Measurements from ENCODE around the gene SORCS3.

SORCS3 gene

DNA sequence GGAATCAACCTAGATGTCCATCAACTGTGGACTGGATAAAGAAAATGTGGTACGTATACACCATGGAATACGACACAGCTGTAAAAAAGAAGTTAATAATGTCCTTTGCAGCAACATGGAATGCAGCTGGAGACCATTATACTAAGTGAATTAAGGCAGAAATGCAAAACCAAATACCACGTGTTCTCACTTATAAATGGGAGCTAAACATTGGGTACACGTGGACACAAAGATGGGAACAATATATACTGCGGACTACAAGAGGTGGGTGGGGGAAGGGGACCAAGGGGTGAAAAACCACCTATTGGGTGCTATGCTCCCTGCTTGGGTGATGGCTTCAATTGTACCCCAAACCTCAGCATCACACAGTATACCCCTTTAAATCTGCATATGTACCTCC, 385.5 kb downstream of the SORCS3 start:
- DNase-seq: no peak

DNA sequence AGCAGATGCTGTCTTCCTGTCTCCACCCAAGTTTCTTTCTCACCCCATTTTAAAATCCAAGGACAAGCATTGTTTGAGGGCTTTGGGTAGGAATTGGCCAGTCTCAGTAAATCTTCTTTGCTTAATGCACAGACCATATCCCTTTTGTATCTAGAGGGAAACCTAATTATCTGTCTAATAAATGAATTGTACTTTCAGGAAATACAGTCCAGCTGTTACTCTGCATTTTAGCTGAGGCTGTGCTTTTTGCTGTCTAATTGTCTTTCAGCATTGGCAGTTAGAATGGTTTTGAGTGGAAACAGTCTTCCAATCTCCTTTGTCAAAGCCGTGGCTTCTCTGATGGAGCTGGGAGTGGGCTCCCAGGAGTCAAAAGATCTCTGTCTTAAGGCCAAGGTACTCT, 388.2 kb downstream of the SORCS3 start:
- DNase-seq: no peak

DNA sequence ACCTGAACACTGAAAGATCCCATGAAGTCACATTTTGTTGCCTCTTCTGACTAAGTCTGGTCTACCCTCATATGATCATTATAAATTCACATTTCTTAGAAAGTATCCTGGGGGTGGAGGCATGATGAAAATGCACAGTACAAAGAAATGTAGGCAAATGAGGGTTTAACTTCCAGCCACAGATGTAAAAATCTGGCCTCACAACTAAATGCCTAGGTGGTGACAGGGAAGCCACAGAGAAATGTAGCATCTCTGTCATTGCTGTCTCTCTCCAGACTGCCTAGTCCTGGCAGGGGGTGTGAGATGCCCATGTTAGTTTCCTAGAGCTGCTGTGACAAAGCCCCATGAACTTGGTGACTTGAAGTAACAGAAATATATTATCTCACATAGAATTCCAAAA, 395.9 kb downstream of the SORCS3 start:
- DNase-seq: no peak

DNA sequence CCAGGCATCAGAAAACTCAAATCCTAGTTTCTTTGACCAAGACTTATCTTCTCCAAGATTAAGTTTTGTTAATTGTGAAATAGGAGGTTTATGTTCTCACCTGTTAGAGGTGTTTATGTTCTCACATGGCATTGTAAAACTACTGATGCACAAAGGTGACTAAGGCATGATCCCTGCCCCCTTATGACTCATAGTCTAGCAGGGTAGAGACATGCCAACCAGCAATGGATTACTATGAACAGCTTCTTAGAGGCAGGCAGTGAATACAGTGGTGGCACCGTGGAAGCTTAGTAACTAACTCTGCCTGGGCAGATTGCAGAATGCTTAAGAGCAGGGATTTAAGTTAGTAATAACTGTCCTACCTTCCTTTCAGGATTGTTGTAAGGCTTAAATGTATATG, 400.9 kb downstream of the SORCS3 start:
- DNase-seq: no peak

DNA sequence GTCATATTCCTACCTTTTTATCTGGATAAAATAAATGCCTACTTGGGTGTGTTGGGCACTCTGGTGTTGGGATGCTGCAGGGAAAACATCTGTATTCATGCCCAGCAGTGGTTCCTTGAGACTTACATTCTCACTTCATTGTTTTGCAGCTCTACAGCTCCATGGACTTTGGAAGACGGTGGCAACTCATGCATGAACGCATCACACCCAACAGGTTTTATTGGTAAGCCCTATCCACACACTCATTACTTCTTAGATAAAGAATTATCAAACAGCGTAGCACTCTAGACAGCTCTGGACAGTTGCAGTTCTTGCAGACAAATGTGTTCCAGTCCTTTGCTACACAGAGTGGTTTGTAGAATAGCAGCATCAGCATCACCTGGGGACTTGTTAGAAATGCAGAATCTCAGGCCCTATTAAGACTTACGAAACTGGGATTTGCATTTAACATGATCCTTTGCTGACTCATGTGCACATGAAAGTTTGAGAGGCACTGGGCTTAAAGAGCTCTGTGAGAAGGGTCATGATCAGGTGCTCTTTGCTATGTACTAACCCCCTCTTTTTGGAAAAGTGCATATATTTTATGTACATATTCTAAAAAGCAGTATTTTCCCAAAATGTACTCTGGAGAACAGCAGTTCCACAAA, 401.9 kb downstream of the SORCS3 start:
- DNase-seq: no peak

DNA sequence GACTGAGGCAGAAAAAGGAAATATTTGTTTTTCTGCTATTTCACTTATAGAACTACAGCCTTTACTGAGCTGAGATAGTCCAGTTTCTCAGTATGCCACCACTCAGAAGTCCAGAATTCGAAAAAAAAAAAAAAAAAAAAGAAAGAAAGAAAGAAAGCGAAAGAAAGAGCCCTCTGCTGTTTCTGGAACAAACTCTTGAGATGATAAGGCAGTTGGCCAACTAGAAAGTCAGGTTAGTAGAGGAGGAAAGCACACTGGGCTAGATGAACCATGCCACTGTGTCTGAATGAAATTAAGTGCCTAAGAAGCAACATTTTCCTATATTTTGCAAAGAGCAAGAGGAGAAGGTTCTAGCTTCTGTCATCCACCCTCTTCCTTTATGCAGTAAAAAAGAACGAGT, 403.8 kb downstream of the SORCS3 start:
- DNase-seq: no peak

DNA sequence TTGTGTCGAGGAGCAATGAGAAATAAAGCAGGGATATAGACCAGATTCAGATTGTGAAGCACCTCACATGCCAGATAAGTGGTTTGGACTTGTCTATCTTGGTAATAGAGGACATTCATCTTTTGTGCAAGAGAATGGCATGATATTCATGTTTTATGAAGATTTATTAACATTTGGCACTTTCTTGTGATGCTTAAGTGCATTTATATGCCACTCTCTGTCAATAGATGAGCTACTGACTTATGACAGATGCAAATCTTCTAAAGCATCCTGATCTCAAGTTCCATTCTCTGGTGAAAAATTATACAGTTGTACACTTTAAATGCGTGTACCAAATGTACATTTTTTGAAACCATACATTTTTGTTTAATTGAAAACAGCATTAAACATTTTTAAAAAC, 415.3 kb downstream of the SORCS3 start:
- no peak for DNase-seq

DNA sequence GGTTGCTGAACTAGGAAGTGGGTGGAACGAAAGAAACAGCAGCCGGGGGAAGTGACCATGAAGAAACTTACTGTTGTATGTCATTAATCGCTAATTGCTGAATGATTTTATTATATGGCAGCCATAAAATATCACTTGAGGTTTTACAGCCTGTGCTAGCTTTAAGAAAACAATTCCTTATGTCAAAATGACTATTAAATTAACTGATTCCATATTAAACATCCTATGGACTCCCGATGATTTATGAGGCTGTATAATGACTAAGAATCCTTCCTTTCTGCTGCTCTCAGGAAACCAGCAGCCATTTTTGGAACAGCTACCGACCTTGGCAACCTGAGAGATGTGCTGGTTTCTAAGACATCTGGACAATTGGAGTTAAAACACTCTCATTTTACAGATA, 421.9 kb downstream of the SORCS3 start:
- DNase-seq: no peak

DNA sequence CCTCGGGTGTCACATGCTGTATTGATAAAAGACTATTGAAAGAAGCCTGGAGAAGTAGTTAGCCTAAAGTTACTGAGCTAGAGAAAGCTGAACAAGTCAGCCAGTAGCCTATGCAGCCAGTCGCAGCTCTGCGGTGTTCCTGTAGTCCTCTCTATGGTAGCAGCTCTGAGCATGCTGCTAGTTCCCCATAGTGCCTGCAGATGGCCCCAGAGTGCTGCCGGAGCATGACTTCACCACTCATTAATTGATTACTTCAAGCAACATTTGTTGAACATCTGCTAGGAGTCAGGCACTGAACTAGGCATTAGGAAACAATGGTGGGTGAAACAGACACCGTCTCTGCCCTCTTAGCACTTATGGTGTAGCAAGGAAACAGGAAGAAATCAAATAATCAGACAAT, 422.7 kb downstream of the SORCS3 start:
- peak; percentile 11 for DNase-seq

DNA sequence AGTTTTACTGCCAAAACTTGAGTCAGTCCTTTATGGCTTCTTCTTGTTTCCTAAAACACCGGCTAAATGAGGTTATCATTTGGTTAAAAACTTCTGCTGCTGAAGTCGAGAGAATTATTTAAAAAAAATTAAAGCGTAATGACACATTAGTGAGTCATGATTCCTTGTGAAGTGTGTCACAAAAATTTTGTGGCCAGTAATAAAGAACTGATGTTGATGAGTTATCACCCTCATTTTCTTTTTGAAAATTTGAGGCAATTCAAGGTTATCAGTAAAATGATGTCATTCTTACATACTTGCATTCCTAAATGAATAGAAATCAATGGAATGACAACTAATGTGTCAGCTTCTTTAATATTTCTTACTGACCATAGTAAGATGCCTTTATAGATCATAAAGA, 427.4 kb downstream of the SORCS3 start:
- DNase-seq: no peak

DNA sequence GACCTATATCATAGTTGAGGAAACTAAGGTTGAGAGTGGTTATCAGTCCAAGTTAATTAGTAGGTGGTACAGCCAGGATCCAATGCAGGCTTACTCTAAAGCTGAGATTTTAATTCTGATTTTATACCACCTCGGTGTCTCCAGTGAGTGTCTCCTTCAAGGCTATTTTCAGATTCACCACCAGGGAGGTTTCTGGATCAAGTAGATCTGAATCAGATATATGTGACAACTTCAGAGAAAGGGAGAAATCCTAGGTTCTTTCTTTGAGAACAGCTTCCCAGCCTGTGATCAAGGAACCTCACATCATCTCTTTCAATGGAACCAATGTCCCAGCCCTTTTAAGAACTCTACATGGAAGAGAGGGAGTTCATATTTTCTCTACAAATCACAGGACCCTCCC, 429.2 kb downstream of the SORCS3 start:
- no peak for DNase-seq

DNA sequence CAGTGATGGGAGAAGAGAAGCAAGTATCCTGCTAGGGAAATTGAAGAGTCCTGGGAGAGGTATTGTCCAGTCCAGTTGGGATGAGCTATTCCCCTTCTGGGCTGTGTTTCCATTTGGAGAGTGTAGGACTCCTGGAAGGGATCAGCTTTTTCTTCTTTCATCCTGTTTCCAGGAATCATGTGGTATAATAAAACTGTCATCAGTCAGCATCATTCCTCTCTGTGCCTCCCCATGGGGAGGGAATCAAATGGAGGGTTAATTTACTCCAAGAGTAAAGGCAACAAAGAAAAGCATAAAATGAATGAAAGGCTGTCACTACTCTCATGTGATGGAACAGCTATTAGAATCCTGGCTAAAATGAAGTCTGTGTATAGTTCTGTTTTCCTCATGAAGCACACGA, 429.9 kb downstream of the SORCS3 start:
- DNase-seq: no peak

DNA sequence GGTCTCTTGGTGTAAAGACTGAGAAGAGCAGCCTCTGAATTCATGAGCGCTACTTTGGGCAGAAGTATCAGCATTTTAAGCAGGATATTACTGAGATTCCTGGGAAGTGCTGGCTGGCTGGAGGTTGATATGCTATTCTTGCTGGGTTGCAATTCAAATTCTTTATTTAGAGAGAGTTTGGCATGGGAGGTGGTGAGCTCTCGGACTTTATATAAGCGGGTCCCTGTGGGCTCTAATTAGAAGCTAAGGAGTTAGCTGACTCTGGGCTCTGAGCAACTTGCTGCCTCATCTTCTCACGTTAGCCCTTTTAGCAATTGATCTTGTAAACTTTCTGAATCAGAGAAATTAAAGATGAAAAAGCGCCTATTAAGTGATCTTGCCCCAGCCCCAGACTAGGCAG, 430.9 kb downstream of the SORCS3 start:
- no peak for DNase-seq

DNA sequence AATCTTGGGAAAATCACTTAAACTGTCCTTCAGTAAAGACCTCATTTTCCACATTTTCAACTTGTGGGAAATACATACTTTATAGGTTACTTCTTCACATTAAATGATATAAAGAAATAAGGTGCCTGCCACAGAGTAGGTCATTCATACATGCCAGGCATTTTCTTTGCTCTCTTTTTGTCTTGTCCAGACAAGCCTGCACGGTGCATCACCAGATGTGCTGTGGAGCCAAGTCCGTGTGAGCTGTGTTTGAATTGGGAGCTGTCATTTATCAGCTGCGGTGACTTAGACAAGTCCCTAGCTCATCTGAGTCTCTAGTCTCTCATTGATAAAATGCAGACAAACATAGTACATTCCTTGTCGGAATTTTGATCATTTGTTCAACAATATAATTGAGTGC, 432.9 kb downstream of the SORCS3 start:
- DNase-seq: no peak

DNA sequence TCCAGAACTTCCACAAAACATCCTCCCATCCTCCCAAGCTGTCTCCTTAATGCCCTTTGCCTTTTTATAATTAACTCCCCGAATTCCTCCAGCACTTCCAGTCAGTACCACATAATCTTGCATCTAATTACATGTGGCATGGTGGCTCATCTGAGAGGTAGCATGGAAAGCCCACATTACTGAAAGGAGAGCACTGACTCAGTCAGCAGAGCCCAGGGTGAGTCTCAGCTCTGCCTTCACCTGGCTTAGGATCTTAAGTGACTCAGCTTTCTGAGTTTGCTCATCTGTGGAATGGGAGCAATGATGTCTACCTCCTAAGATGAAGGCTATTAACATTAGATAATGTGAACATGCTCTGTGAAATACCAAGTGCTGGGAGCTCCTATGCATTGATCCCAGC, 433.9 kb downstream of the SORCS3 start:
- DNase-seq: no peak

DNA sequence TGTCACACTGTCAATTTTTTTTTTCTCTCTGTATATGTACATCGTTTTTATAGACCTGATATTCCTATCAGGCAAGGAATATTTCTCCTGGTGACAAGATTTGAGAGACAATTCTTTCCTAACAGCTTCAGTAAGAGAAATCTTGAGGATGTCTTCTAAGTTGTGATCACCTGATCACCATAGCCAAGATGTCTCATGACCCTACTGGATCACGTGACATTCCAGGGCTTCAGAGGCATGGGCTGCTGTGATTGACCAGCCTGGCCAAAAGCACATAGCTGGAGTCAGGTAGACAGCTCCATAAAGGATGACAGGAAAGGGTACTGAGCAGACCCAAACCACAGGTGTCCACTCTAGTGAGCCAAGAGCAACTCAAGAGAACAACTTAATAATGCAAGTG, 444.9 kb downstream of the SORCS3 start:
- DNase-seq: no peak

DNA sequence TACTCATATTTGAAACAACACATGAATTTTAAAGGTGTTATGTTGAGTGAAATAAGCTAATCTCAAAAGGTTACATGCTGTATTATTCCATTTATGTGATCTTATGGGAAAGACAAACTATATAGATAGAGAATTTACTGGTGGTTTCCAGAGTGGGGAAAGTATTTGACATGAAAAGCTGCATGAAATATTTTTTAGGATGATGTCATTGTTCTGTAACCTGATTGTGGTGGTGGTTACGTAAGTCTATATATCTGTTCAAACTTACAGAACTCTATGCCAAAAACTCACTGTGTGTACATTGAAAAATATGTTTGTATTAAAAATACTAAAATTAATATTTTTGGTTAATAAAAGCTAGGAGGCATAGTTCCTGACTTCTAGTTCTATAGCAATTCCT, 453.0 kb downstream of the SORCS3 start:
- no peak for DNase-seq

DNA sequence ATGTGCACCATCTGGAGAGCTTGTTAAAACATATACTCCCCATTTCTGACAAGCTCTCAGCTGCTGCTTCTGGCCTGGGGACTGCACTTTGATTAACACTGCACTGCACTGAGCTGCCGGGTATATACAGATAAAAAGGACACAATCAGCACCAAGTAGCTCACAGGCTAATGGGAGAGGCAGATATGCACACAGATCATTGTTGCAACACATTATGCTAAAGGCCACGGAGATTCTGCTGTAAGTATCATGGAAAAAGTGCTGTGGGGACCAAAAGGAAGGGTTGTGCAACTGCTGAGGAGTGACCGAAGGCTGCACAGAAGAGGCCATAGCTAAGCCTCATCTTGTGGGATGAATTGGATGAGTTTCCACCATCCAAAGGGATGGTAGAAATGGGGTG, 455.2 kb downstream of the SORCS3 start:
- DNase-seq: no peak

DNA sequence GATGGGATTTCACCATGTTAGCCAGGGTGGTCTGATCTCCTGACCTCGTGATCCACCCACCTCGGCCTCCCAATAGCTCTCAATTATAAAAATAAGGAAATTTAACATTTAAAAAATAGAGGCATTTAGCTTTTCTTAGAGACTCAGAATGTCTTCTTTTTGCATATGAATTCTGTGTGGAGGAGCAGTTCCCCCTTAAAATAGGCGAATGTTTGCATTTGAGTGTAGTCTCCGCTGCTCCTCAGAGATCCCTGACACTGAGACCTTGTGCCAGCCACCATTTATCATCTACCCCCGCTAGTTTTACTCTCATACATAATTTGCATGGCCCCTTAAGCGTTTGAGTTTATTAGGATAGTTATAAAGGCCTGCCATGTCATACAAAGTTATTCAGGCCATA, 461.9 kb downstream of the SORCS3 start:
- DNase-seq: no peak

DNA sequence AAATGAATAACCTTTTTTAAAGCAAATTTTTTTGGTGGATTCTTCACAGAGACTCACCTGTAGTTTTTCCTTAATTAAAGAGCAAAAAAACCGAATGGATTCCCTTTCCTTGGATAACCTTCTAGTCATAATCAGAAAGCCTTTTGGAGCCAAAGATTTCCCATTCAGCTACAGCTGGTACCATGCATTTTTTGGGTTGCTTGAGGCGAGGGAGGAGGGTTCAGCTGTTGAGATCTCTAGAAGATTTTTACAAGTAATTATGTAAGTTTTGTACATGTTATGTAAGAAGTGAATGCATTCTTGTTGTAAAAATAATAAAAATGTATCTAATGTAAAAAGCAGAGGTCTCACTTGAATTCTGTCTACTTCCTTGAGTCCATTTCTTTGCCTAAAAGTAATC, 463.2 kb downstream of the SORCS3 start:
- no peak for DNase-seq

DNA sequence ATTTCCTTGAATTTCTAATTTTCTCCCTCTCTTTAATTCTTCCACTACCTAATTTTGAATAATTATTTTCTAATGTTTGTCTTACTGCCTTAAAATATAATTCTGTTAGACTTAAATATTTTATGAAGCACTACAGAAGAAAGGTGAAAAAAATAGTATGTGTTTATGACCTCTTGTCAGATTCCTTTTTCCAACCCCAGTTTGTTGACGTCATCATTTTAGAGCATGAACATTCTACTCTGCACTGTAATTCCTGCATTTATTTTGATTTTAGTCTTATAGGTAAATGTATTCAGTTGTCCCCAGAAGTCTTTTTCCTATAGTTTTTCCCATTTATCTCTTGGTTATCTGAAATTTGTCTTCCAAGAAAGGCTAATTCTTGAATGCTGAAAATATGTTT, 468.1 kb downstream of the SORCS3 start:
- DNase-seq: no peak

DNA sequence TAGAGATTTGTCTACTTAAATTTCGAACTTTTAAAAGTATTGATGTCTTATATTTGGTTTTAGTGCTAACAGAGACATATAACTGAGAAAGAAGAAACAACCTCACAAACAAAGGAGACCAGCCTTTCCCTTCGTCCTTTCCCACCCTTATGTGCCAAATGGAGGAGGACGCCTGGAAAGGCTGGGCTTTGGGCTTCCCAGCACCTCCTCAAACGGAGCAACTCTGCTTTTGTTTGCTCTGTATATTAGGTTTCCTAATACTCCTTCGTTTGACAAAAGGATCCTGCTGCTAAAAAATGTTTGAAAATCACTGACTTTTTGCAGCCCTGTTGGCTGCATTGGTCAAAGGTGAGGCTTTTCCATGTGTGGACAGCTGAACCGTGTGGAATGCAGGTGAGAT, 471.8 kb downstream of the SORCS3 start:
- DNase-seq: no peak

DNA sequence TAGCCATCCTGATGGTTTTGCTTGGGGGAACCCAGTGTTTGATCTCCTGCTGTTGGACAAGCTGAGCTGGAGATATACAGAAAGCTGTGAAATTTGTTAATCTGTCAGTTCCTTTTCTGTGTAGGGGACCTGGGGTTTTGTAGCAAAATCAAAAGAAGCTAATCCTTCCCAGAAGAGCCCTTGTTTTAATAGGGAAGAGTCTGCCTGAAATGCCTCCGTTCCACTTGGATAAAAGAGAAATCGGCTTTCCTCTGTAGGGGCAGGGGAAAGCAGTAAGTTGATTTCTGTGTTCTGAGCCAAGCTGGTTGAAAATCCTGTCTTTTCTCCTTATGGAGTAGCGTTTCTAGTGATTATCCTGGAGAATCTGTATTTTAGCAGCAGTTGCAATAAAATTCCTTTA, 472.6 kb downstream of the SORCS3 start:
- no peak for DNase-seq

DNA sequence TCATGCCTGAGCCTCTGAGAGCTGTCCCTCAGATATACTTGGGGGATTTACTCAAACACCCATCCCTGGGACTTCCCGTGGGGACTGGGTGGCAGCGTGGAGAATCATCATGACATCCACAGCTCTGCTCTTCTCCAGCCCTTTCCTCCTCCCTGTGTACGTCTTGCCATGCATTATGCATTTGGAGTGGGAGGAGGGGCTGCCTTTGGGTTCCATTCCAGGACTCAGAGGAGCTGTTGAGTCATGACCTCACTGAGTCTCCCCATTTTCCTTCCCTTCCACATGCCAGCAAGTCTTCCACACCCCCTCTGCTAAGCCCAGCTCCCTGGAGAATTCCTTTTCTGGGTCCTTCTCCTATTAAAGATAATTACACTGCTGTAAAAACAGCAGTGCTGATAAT, 480.7 kb downstream of the SORCS3 start:
- DNase-seq: no peak

DNA sequence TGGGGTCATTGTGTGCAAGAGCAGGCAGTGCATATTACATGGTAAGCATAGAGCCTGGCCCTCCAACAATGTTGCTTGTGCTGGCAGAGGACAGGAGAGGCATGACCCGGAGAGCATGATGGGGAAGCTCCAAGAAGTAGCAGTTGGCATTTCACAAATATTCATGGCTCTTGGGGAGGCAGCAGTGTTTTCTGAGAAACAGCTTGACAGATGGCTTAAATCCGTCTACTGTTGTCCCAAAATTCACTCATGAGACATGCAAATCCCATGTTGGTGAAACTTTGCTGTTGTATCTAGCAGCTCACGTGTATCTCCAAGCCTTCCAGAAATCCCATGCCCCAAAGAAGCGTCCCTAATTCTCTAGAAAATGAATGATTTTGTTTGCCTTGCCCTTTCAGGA, 487.0 kb downstream of the SORCS3 start:
- DNase-seq: no peak

DNA sequence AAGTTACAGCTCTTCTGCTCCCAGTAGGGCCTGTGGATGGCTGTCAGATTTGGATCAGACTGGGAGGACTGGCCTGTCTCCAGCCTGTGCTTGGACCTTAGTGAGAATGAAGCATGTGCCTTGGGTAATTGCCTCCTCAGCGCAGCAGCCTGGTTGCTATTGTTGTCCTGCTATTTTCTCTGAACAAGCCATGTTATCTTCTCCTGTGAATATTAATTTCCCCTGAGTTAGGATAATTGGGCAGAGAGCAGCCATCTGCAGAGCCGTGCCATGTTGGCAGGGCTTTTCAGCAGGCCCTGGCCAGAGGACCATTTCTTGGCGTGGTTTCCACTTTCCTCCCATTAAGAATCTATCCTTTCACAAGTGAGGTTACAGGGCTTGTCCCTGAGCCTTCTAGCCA, 497.3 kb downstream of the SORCS3 start:
- DNase-seq: no peak
